ENCODE data around the gene RIC8B.

Gene RIC8B

GRCh38 chr12:106801167-106801708 lies 26.8 kb downstream of the RIC8B start:
- no peak for DNase-seq (ENCODE audit: low read depth in 2 of 3, low spot score in 2 of 3)

GRCh38 chr12:106801830-106802533 lies 27.5 kb downstream of the RIC8B start:
- DNase-seq (ENCODE audit: low read depth in 2 of 3, low spot score in 2 of 3), result no peak

GRCh38 chr12:106804668-106805067 lies 30.2 kb downstream of the RIC8B start:
- no peak for DNase-seq (ENCODE audit: low read depth in 2 of 3, low spot score in 2 of 3)

DNA sequence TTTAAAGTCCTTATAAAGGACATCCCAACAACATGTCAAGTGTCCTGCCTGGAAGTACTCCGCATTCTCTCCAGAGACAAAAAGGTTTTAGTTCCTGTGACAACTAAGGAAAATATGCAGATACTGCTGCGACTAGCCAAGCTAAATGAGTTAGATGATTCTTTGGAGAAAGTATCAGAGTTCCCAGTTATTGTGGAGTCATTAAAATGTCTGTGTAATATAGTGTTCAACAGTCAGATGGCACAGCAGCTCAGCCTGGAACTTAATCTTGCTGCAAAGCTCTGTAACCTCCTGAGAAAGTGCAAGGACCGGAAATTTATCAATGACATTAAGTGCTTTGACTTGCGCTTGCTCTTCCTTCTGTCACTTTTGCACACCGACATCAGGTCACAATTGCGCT lies 40.2 kb downstream of the RIC8B start:
- no peak for DNase-seq (ENCODE audit: low read depth in 2 of 3, low spot score in 2 of 3)

DNA sequence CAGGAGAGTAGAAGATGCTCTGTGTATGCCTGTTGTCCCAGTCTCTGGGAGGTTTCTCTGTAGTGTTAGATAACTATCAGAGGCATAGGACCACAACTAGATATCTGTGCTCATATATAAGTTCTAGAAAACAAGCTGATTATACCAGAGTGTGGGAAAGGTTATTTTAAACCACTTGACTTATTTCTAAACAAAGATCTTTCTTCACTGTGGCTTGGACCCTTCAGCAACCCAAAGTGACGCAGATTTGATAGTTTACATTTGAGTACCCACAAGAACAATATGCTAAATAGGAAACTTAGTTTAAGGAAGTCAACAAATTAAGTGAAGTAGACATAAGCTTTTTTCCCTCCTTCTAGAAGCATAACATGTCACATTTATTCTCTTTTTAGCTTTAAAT lies 41.3 kb downstream of the RIC8B start:
- no peak for DNase-seq (ENCODE audit: low read depth in 2 of 3, low spot score in 2 of 3)

DNA sequence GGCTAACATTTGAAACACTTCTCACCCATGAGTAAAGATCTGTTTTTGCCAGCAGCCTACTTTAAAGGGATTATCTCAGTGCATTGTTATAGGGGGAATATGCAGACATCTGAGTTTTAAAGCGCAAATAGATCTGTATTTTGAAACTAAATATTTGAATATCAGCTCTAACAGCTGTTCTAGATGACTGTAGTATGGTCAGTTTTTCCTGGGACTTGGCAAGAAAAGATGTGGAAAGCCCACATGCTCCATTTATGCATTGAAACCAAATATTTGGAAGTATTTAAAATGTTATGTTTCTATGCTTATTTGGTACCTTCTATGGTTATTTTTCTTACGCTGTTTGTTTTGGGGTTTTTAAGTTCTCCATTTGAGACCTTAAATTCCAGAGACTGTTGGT lies 41.7 kb downstream of the RIC8B start:
- DNase-seq (ENCODE audit: low read depth in 2 of 3, low spot score in 2 of 3), result no peak

- no peak for DNase-seq (ENCODE audit: low read depth in 2 of 3, low spot score in 2 of 3)
Measured at GRCh38 chr12:106819991-106820390, 45.5 kb downstream of the RIC8B start.

DNA sequence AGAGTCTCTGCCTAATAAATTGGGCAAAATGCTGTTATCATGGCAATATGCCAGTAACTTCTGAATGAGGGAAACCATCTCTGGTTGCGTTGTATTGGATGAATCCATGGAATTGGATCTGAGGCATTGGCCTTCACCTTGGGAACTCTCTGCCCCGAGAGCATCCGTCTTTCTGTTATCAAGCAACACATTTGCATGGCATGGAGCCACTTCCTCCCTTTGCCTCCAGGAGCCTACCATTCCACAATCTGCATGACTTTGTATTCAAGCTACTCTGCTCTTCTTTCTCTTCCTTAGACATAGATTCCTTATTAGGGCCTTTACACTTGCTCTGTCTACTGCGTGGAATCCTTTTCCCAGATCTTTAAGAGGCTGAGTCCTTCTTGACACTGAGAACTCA lies 57.2 kb downstream of the RIC8B start:
- DNase-seq (ENCODE audit: low read depth in 2 of 3, low spot score in 2 of 3), result no peak

GRCh38 chr12:106837782-106838181 lies 63.3 kb downstream of the RIC8B start:
- no peak for DNase-seq (ENCODE audit: low read depth in 2 of 3, low spot score in 2 of 3)

- DNase-seq (ENCODE audit: low read depth in 2 of 3, low spot score in 2 of 3), result no peak
Measured at GRCh38 chr12:106839333-106839732, 64.9 kb downstream of the RIC8B start.

DNA sequence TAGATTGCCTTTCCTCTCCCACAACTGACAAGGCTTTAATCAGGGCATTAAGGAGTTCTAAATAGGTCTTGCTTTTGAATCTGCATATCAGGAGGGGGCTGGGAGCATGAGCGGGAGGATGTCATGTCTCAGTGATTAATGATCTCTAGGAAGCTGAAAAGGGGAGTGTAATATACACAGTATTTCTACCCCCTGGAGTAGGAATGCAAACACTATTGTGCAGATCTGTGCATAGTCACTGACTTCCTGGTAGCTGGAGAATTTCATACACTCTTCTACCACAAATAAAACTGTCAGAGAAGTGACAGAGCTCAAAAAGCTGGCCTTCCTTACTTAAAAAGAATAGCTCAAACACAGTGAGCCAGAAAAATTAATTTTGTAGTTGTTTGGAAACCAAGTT lies 65.8 kb downstream of the RIC8B start:
- no peak for DNase-seq (ENCODE audit: low read depth in 2 of 3, low spot score in 2 of 3)

DNA sequence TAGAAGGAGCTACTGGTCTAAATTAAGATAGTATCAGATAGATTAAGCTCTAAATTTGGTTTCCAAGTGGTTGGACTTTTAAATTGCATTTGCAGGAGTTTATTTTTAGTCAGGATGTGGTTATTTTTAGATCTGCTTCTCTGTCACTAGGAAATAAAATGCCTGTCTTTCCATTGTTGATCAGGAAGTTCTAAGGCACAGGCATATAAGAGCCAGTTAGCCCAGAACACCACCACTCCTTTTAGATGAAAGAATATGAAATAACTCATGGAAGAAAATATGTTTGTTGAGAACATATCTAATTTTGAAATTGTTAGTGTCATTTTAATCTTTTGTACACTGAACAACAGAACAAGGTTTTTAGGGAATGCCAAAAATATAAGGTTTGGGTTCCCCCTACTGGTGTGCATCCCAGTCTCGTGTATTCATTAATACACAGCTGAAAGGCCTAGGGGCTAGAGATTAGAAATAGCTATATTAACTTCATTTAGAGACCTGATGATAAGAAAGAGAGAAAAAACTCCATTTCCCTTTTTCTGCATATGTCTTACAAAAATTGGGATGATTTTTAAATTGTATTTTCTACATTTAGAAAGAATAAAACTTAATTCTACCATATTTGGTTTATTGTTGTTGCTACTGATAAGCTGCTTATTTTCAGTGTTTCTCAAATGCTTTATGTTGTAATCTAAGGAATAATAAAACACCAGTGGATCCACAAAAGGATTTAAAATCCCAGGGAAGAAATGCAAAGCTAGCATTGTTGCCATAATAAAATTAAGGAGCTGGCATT lies 67.2 kb downstream of the RIC8B start:
- no peak for DNase-seq (ENCODE audit: low read depth in 2 of 3, low spot score in 2 of 3)

DNA sequence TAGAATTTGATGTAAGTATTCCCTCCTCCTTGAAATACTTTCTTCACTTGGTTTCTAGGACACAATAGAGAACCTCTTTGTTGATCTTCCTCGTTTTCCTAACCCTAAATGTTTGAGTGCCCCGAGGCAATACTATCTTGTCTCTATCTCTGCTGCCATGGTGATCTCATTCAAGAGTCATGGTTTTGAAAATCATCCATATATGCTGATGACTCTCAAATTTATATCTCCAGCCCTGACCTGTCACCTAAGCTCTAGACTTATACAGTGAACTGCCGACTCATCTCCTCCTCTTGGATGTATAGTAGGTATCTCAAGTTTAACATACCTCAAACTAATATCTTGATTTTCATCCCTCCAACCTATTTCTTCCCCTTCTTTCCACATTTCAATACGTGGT lies 71.4 kb downstream of the RIC8B start:
- DNase-seq (ENCODE audit: low read depth in 2 of 3, low spot score in 2 of 3), result no peak

- no peak for DNase-seq (ENCODE audit: low read depth in 2 of 3, low spot score in 2 of 3)
Measured at GRCh38 chr12:106847861-106848260, 73.4 kb downstream of the RIC8B start.

GRCh38 chr12:106851306-106851705 lies 76.8 kb downstream of the RIC8B start:
- no peak for DNase-seq (ENCODE audit: low read depth in 2 of 3, low spot score in 2 of 3)

DNA sequence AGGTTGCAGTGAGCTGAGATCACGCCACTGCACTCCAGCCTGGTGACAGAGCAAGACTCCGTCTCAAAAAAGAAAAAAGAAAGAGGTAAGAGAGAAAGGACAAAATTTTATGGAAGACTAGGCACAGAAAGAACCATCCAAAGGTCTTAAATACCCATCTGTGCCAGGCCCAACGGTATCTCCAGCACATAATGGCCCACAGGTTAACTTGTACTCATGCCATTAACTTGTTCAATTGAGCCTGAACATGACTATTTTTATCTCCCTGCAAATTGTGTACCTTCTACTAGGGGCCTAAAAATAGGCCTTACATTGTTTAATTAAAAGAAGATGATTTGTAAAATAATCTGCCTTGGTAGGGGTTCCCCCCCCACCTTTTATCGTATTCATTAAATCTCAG lies 80.2 kb downstream of the RIC8B start:
- no peak for DNase-seq (ENCODE audit: low read depth in 2 of 3, low spot score in 2 of 3)

GRCh38 chr12:106855221-106855758 lies 80.8 kb downstream of the RIC8B start:
- no peak for DNase-seq (ENCODE audit: low read depth in 2 of 3, low spot score in 2 of 3)

- DNase-seq (ENCODE audit: low read depth in 2 of 3, low spot score in 2 of 3), result no peak
Measured at GRCh38 chr12:106861984-106862916, 87.8 kb downstream of the RIC8B start.

GRCh38 chr12:106863189-106863588 lies 88.7 kb downstream of the RIC8B start:
- no peak for DNase-seq (ENCODE audit: low read depth in 2 of 3, low spot score in 2 of 3)

- DNase-seq (ENCODE audit: low read depth in 2 of 3, low spot score in 2 of 3), result no peak
Measured at GRCh38 chr12:106865683-106866082, 91.2 kb downstream of the RIC8B start.

- no peak for DNase-seq (ENCODE audit: low read depth in 2 of 3, low spot score in 2 of 3)
Measured at GRCh38 chr12:106866426-106867080, 92.1 kb downstream of the RIC8B start.

Data from activated CD8-positive, alpha-beta memory T cell treated with anti-CD3 and anti-CD28 coated beads for 48 hours (primary cell).